Panc1 (cell line): Measurements from ENCODE around the gene PNN.

Source experiments
- CTCF ChIP-seq: fragments of 450-650 bp; IDR thresholded peaks from 2 replicates; pipeline ENCODE4 v1.5.1; 2017; ENCODE audit warnings: mild to moderate bottlenecking
- REST ChIP-seq, 2 experiments: IDR thresholded peaks; 2 replicates each; pipeline ENCODE4 v1.6.1; 2011 to 2012; ENCODE audit warnings: low read depth in 2 of 2, control low read depth in 1 of 2, low read length in 1 of 2, mild to moderate bottlenecking in 1 of 2, moderate library complexity in 1 of 2; ENCODE audit not compliant: insufficient read depth in 1 of 2

- TF ChIP-seq CTCF, result no peak
- no peak for TF ChIP-seq REST (IDR thresholded peaks at IDR 0.05; ENCODE audit: insufficient read depth in 1 of 2, low read depth in 2 of 2, low read length in 1 of 2)
Observed at GRCh38 chr14:39138440-39138839, 36.6 kb upstream of the PNN start.
